Inflammatory macrophage treated with lipopolysaccharide for 4 hours (primary cell): Measurements from ENCODE around the gene PIGO.

Experiments
- DNase-seq: peaks from one replicate; pipeline ENCODE4 v3.0.0-alpha.2; 2020

The PIGO gene

DNA sequence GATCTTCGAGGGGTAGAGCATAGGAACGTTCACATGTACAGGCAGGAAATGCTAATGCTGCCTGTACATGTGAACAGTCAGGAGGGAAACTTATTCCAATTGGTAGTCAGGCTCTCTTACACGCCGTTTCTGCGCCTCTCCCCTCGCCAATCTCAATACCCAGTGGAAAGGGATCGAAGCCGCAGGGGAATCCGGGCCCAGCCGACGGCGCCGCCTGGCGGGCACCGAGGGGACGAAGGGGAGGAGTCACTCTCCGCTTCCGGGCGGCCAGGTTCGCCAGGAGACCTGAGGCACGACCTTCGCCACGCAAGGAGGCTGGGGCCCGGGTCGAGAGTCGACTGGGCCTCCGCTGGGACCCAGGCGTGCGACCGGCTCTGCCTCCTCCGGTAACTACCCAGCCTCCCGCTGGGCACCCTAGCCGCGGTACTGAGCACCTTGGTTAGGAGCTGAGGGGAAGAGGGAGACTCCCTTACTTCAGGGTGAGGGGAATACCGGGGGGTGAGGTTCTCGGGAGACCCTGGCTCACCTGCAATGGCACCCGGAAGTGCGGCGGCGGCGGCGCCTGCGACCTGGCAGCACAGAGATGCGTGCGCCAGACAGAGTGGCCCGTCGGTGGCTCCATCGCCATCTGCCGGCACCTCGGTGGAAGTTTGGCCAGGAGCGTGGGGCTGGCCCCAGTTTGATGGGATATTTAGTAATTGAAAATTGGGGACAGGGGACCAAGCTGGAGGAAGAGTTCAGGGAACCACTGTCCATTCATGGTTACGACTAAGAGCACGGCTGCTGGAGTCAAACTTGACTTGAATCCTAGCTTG lies at the start of gene PIGO:
Gene PIGO, minus strand, starts transcription at position 557 of the 815 bp plus-strand sequence. CDS start 1,026 bp downstream, outside the sequence.
- DNase-seq: peak; percentile 84

DNA sequence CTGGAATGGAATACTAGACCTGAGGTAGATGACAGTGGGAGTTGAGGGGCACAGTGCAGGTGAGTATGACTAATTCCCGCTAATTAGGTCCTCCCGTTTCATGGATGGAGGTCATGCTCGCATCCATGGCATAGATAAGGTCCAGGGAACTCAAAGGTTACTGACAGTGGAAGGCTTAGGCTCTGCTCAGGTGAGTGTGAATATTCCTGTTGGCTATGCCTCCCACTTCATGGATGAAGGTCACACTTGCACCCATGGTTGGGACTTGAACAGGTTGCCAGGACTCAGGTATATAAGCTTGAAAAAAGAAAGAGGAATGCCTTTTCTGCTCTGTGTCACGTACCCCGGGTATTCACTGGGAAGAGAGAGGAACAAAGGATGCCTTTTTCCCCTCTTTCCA lies 45.6 kb upstream of the PIGO start:
- DNase-seq: no peak

DNA sequence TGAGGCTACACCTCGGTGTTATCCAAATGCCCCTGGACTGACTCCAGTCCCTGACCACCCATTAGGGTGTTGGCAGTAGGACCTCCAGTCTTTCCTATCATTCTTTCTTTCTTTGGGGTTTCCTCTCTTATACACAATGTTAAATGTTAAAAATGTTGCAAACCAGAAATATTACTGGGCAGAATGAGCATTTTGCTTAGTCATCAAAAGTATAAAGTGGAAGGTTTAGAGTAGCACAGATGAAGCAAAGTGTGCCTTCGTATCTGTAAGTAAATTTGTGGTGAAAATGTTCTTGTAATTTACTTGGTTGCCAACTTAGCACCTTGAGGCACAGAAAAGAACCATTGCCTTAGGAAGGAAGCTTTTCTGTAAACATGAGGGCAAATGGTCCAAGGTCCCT lies 43.7 kb upstream of the PIGO start:
- no peak for DNase-seq

DNA sequence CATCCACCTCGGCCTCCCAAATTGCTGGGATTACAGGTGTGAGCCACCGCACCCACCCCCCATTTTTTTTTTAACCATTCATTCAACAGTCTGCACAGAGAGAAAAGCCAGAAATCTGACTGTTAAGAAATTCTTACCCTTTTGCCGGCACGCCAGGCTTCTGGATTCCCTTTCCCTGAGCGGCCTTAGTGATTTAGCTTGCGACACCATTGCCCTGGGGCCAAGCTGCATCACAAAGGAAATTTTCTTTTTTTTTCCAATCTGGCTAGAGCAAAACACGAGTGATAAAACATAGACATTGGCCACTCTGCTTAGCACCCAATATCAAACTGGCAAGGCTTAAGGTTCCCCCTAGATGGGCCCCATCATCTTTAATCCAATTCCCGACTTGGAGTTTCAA lies 40.5 kb upstream of the PIGO start:
- DNase-seq: no peak

DNA sequence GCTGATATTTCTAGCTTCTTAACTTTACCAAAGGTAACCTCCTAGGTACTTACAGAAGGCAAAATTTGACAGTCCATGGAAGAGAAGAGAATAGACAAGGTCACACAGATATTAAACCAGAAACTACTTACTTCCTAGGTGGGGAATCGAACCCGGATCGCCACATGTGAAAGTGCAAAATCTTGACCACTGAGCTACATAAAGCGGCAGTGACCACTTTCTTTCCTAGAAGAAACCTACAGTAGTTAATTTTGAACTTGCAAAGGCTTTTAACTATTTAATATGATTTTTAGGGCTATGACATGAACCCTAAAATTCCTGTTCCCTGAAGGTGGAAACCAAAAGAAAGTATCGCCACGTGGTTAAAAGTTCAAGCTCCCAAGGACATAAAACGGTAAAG lies 39.6 kb upstream of the PIGO start:
- no peak for DNase-seq

DNA sequence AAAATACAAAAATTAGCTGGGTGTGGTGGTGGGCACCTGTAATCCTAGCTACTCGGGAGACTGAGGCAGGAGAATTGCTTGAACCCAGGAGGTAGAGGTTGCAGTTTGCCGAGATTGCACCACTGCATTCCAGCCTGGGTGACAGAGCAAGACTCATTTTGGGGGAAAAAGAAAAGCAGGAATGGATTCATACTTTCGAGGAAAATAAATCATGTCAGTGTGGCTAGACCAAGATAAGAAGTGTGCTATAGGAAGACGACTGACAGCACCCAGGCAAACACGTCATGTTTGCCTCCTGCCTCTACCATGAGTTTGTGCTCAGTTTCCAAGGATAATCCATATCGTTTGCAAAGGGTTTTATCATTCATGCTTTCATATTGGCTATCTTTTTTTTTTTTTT lies 38.5 kb upstream of the PIGO start:
- DNase-seq: no peak

DNA sequence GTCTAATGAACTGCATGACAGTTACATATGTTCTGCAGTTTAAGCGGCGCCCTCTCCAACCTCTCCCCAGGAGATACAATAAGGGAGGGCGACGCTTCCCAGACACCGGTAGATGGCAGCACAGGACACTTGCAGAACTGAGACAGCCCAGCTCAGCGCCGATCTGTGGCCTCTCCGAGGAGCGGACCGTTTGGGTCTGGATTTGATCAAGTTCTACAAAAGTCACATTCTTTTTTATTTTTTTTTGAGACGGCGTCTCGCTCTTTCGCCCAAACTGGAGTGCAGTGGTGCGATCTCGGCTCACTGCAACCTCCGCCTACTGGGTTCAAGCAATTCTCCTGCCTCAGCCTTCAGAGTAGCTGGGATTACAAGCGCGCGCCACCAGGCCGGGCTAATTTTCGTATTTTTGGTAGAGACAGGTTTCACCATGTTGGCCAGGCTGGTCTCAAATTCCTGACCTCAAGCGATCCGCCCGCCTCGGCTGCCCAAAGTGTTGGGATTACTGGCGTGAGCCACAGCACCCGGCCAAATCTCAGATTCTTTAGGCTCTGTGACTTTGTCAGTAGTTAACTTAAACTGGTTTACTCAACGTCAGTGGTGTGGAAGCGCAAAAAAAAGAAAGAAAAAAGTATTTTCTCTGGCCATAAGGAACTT lies 20.6 kb upstream of the PIGO start:
- peak; percentile 93 for DNase-seq

DNA sequence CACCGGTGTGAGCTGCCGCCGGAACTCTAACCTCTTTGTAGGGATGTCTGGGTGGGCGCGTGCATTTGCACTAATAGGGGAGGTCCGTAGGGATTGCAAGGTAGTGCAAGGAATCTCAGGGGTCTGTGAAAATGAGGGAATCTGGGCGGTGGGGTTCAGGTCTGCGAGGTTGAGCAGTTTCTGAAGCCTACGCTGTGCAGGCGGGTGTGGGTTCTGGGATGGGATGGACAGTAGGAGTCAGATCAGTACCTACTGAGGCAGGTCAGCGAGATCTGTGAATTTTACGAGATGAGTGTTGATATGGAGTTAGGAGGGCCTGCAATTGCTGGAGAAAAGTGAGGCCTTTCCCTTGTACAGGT lies 20.1 kb upstream of the PIGO start:
- DNase-seq: no peak

DNA sequence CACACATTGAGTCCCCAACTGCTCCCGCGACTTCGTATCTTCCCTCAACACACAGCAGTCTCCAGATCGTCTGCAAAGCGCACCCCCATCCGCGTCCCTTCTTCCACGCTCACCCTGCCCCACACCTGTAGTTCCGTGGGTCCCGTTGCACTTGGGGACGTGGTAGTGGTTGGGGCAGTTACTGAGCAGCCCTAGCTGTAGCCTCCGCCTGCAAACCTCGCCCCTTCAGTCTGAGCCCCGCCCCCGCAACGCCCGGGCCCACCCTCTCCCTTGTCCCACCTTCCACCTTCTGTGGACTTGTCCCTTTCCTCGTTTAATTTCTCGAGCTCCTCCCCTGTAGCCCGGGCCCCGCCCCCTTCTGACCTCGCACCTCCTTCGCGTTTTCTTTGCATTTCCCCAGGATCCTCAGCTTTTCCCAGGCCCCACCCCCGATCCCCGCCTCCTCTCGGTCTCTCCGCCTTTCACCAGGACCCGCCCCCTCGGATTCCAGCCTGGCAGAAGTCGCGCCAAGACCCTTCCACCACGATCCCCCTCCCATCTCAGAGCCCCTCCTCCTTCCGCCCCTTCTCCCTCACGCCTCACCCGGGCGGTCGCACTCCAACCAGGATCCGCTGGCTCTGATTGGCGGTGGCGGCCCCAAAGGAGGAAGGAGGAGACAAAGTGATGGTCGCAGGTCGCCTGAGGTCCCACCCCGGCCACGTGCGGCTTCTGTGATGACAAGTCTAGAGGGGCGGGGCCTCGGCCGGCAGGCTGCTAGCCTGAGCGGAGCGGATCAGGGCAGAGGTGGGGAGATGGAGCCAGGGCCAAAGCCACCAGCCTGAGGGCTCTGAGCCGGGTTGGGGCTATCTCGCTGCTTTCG lies 19.5 kb upstream of the PIGO start, which contains the start of gene ATOSB:
Gene ATOSB, minus strand, starts transcription at position 183 of the 859 bp plus-strand sequence. CDS start 7,588 bp downstream, outside the sequence.
- peak; percentile 97 for DNase-seq

DNA sequence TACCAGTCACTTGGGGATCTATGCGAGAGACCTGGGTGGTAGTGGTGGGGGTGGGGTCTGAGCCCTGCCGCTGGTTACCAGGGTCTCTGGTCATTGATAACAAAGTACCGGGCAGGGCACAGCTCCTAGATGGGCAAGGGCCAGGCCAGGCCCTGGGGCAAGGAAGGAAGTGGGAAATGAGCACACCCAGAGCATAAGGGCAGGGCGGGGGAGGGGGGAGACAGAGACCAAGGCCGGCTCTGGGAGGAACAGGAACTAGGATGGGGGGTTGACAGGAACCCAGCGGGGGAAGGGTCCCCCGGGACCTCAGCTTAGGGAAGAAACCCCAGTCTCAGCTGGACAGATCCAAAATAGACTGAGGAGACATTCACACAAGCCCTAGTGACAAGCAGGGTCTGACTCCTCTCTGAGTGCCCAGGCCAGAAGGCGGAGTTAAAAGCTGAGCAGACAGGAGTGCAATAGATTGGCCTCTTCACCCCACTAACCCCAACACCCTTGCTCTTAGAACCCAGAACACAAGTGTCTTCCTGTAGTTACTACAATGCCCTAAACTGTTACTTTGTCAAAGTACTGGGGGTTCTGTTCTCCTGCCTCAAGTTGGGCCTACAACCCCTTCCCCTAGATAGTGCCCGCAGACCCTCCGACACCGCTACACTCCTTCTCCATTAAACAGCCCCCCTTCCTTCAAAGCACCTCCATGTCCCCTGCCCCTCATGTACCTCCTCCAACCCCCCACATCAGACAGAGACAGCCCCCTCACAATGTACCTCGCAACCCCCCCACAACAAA lies 18.6 kb upstream of the PIGO start:
- DNase-seq: peak; percentile 85

DNA sequence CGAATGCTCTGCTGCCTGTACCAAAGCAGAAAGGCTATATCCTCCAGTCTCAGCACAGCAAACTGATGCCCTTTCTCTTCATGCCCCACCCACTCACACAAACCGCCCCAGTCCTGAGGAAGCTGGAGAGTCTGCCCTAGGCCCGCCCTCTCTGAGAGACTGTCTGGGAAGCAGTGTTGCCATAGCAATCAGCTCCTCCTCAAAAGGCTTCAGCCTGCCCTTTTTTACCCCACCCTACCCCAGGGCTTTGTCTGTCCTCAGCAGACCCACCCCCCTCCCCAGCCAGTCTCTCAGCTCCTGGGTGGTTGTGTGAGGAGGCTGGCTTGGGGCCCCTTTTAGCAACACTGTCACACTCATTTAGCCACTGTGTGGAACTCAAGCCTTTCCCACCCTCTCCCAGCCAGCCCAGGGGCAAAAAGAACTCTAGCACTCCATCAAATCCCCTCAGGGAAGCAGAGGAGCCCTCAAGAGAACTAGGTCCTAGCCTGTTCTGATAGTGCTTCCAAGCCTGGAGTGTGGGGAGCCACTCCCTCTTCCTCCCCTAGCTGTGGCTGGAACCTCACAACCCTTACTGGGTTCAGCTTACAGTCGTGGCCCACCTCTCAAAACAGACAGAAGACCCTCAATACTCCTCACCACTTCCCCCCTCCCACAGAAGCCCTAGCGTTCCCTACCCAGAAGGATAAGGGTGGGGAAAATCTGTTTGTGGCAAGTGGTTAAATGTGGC lies 17.9 kb upstream of the PIGO start:
- peak; percentile 98 for DNase-seq

DNA sequence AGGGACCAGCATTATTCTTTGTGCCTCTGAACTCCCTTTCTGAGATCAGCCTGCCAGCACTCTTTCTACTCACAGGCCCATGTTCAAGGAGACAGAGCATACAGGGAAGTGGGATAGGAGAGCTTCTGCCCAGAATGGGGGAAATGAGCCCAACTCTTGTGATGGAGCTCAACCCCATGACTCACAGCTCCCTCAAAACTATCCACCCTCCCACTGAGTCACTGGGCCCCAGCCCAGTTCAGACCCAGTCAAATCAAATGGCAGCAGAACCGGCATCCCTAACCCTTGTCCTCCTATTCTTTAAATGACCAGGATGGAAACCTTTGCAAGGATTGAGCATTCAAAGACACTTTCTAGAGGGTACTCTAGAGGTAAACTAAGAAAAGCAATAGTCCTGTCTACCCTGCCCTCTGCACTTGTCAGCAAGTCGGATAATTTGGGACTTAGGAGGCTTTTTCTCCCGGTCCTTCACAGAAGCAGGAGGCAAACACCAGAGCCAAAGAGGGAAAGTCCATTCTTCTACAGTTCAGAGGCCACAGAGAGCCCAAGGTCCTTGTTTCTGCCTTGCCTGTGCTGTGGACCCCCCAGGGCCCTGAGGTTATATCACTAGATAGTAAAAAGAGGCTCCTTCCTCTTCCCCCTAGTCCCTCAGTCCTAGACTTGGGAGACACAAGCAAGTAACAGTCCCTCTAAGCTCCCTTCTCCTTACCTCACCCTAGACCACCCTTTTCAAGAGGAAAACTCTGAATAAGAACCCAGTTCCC lies 16.0 kb upstream of the PIGO start:
- peak; percentile 91 for DNase-seq

DNA sequence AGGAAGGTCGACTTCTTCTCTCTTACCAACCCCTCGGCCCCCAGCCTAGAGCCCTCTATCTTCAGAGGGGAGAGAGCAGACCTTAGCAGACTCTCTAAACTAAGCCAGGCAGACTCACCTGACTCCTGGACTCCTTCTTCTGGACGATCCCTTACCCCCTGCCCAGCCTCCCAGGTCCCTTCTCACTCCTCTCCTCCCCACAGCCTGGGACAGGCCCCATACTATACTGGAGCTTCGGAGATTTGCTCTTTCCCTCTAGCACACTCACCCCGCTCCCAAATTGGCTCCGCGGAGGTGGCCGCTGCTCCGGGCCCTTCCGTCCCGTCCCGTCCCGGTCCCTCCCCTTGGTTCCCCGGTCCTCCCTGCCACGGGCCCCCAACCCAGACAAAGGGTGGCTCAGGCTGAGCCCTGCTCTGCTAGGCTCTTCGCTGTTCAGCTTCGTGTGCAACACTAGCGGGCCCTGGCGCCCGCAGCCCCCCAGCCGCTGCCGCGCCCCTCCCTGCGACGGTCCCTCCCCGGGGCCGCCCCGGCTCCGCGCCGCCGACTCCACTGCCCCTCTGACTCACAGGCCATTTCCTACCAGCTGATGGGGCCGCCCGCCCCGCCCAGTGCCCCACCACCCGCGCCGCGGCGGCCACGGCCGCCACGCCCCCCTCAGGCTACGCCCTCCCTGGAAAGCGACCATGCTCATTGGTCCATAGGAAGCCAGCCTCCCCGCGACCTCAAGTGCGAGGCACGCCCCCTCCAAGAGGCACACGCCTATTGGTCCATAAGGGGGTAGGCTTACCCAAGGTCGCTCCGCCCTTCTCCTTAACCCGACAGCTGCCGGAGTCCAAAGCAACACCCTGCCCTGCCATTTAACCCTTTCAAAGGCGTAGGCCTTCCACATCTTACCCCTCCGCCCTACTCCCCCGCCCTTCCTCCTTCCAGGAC lies 14.9 kb upstream of the PIGO start:
- DNase-seq: peak; percentile 99

DNA sequence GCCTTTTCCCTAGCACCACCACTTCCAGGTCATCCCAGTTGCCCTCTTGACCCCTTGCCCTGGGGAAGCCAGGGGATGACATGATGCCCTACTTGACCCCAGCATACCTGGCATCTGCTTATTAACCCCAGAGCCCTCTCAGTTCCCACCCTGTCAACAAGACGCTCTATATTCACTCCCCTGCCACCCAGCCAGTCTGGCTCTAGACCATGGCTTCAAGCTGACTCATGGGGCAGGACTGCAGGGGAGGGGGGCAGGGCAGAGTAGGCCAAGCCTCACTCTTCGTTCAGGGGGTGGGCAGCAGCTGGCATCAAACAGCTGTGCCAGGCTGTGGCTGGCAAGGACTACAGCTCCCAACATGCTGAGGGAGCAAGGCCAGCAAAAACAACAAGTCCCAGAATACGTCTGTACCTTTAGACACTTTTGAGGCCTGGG lies 14.0 kb upstream of the PIGO start:
- peak; percentile 8 for DNase-seq

DNA sequence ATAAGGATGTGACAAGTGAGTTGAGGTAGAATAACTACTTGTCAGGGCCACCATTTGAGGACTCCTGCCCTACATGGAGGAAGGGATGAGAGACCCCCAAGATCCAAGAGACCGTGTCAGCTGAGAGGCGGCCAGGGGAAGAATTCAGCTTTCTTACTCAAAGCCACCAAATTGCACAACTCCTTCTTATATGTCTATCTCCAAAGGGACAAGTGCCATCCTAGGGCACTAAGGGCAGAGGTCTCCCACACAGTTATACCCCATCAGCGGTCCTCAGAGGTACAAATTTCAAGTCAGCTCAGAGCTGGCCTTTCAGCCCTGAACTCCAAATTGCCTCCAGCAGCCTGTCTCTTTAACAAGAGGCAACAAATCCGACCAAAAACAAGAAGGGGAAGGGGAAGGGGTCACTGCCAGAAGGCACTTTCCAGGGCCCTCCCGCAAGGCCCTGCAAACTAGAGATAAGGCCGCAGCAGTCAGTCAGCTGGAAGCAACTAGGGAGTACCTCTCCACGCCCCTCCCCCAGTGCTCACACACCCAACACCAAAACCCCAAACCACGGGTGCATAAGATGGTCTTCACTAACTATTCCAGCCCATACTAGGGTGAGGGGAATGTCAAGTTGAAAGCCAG lies 12.7 kb upstream of the PIGO start:
- no peak for DNase-seq

DNA sequence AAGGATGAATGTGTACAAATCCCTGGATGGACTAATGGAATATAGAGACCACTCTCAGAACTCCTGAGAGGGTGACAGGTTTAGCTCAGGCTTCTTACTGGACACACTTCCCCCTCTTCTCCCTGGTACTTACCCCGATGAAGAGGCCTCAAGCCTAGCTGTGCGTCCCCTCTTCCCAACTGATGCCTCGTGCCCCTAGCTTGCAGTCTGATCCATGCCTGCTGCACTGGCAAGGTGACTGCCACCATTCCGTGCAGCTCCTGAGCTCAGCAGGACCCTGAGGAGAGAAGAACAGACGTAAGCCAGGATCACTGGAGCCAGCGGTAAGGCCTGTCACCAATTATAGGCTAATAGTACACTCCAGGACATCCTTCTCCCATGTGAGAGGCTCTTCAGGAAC lies 12.1 kb upstream of the PIGO start:
- DNase-seq: no peak

DNA sequence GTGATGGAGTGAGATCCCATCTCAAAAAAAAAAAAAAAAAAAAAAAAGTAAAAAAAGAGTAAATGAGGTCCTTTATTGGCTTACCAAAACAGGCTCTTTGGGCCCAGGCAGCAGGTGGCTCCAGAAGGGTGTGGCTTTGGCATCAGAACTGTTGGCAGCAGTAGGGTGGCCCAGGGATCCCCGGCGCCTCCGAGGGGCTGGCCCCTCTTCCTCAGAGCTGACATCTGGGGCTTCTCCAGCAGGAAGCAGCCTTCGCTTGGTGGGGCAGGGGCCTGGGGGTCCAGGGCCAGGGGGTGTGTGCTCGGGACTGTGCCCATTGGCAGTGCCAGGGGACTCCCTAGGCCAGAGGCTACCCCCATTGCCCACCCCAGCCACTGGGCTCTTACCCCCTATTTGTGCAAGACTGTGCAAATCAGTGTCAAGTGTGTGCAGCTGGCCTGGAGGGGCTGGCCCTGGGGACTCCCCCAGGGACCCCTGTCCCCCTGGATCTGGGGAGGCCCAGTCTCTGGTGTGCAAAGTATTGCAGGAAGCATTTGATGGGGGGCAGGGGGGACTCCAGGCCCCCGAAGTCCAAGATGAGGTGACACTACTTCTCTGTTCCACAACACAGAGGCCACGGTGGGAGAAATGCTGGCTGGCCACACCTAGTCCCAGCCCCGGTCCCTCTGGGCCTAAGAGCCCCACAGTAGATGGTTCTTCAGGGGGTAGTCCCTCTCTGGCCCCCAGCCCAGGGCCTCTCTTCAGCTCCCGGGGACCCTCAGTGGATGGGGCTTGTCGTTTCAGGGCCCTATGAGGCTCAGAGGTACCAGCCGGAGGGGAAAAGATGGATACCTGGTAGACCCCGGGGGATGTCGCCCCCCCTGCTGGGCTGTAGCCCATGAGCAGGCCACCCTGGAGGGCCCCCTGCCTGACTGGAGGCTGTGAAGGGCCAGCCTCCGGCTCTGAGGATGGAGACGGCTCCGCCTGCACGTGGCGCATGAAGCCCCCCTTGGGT lies 11.2 kb upstream of the PIGO start:
- no peak for DNase-seq

DNA sequence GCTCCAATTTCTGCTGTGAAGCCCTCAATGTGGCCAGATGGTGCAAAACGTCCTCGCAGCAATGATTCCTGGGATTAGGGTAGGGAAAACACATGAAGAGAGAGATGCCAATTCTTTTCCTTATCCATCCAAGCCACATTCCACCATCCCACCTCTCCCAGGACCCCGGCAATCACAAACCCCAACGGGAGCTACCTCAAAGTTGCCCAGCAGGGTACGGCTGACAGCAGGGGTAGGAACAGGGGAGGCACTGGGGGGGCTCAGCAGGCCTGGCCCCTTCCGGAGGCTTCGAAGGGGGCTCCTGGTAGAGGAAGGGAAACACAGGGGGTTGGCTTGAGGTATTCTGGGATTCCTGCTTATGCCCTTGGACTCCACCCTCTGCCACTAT lies 9.9 kb upstream of the PIGO start:
- no peak for DNase-seq
